Measurements from ENCODE around the gene ACAA2. TPM values are rescaled to one million over a fixed set of nuclear protein-coding genes. Genes with fewer than 3 reads are reported as not detected.

Gene ACAA2
- total and polyA plus RNA-seq, 2 experiments from 2014 or later = 174 to 189 TPM

DNA sequence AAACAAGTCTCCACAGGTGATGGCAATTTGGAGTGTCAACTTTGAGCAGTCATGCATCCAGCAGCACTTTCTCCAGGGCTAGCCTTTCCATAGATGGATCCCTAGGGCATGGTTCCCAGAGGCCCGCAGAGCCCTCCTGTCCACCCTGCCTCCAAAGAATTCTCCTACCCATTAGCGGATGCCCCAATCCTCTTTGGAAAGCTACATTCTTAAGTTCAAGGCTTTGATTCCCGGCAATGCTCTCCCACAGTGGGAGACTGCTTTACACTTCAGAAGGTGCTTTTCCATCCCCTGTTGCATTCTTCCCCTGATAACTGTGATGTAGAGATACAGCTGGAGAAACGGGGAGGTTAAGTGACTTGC lies 61.3 kb downstream of the ACAA2 start:
- Histone ChIP-seq H3K79me2 (no peaks in the 10 kb centered on the region), H3K9me3 (ENCODE audit: low read depth) (no peaks in the 10 kb centered on the region), H3K27me3 (no peaks in the 10 kb centered on the region), H3K9me2 (replicated peaks; ENCODE audit: insufficient read depth) (no peaks in the 10 kb centered on the region), H2AFZ (no peak overlapping the region), H3K27ac (no peak overlapping the region), H3K36me3 (replicated peaks; ENCODE audit: insufficient read depth, low read depth) (no peaks in the 10 kb centered on the region), H3K4me3 (no peak overlapping the region), H3K4me1 (ENCODE audit: insufficient read depth) (no peaks in the 10 kb centered on the region), H3K4me2 (no peak overlapping the region), H4K20me1 (ENCODE audit: insufficient read depth, poor library complexity, severe bottlenecking) (no peaks in the 10 kb centered on the region)
- no peak for DNase-seq (ENCODE audit: low spot score)
- TF ChIP-seq EZH2 (IDR thresholded peaks at IDR 0.05; ENCODE audit: borderline replicate concordance) = no peak
- TF ChIP-seq EZH2phosphoT487 (IDR thresholded peaks at IDR 0.05; ENCODE audit: low read depth, severe bottlenecking, unreplicated experiment) = no peak
- TF ChIP-seq, protein P1, sequence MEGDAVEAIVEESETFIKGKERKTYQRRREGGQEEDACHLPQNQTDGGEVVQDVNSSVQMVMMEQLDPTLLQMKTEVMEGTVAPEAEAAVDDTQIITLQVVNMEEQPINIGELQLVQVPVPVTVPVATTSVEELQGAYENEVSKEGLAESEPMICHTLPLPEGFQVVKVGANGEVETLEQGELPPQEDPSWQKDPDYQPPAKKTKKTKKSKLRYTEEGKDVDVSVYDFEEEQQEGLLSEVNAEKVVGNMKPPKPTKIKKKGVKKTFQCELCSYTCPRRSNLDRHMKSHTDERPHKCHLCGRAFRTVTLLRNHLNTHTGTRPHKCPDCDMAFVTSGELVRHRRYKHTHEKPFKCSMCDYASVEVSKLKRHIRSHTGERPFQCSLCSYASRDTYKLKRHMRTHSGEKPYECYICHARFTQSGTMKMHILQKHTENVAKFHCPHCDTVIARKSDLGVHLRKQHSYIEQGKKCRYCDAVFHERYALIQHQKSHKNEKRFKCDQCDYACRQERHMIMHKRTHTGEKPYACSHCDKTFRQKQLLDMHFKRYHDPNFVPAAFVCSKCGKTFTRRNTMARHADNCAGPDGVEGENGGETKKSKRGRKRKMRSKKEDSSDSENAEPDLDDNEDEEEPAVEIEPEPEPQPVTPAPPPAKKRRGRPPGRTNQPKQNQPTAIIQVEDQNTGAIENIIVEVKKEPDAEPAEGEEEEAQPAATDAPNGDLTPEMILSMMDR (IDR thresholded peaks at IDR 0.05; ENCODE audit: poor library complexity) = no peak
- WGBS (ENCODE audit: low lambda C conversion rate, missing lambda C conversion rate) = 68% methylated on average over 4 of the region's 4 CpGs

DNA sequence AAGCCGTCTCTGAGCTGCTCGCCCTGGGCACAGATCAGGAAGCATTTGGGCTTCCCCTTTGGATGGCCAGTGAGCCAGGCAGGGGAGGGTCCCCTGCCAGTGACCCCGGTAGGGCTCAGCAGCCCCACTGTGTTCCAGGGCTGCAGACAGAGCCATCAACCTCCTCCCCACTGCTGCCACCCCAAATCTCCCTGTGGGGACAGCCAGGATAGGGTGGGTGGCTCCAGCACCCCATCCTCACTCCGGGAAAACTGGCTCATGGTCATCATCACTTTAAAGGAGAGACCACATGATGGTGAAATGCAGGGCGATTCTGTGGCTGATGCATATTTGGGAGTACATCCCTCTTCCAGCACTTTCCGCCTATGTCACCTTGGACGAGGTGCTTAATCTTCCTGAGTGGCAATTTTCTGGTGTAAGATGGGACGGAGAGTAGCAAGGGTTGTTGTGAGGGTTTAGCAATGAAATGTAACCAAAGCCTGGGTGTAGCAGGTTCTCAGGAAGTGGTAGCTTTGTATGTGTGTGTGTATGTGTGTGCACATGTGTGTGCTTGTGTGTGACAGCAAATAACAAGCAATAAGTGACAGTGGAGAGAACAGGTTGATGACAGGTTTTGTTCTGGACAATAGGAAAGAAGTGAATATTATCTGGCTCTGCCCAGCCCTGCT lies 61.8 kb downstream of the ACAA2 start:
- no peaks in the 10 kb centered on the region for H3K27me3 ChIP-seq
- H3K4me1 ChIP-seq (ENCODE audit: insufficient read depth) = no peaks in the 10 kb centered on the region
- no peak overlapping the region for H3K27ac ChIP-seq
- H3K79me2 ChIP-seq = no peaks in the 10 kb centered on the region
- H3K4me3 ChIP-seq = no peak overlapping the region
- H3K36me3 ChIP-seq (replicated peaks; ENCODE audit: insufficient read depth, low read depth) = no peaks in the 10 kb centered on the region
- 92% methylated on average over 8 of the region's 8 CpGs for WGBS (ENCODE audit: low lambda C conversion rate, missing lambda C conversion rate)
- no peaks in the 10 kb centered on the region for H4K20me1 ChIP-seq (ENCODE audit: insufficient read depth, poor library complexity, severe bottlenecking)
- H3K9me2 ChIP-seq (replicated peaks; ENCODE audit: insufficient read depth) = no peaks in the 10 kb centered on the region
- H3K4me2 ChIP-seq = no peak overlapping the region
- no peaks in the 10 kb centered on the region for H3K9me3 ChIP-seq (ENCODE audit: low read depth)
- no peak for DNase-seq (ENCODE audit: low spot score)
- no peak for TF ChIP-seq EZH2phosphoT487 (IDR thresholded peaks at IDR 0.05; ENCODE audit: low read depth, severe bottlenecking, unreplicated experiment)
- no peak for TF ChIP-seq EZH2 (IDR thresholded peaks at IDR 0.05; ENCODE audit: borderline replicate concordance)
- TF ChIP-seq, protein P1 (IDR thresholded peaks at IDR 0.05; ENCODE audit: poor library complexity) = no peak
- H2AFZ ChIP-seq = no peak overlapping the region

DNA sequence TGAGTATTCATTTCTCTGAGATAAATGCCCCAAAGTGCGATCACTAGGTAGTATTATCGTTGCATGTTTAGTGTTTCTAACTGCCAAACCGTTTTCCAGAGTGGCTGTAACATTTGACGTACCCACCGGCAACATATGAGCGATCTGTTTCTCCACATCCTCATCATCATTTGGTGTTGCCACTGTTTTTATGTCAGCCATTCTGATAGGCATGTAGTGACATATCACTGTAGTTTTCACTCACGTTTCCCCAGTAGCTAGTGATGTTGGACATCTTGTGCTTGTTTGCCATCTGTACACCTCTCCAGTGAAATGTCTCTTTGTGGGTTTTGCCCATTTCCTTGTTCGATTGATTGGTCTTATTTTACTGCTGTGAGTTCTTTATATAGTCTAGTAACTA lies 63.8 kb downstream of the ACAA2 start:
- Histone ChIP-seq H3K4me2 (no peak overlapping the region), H3K4me3 (no peak overlapping the region), H3K36me3 (replicated peaks; ENCODE audit: insufficient read depth, low read depth) (no peaks in the 10 kb centered on the region), H4K20me1 (ENCODE audit: insufficient read depth, poor library complexity, severe bottlenecking) (no peaks in the 10 kb centered on the region), H3K9me2 (replicated peaks; ENCODE audit: insufficient read depth) (no peaks in the 10 kb centered on the region), H2AFZ (no peak overlapping the region), H3K79me2 (no peaks in the 10 kb centered on the region), H3K27me3 (no peaks in the 10 kb centered on the region), H3K27ac (no peak overlapping the region), H3K9me3 (ENCODE audit: low read depth) (no peaks in the 10 kb centered on the region), H3K4me1 (ENCODE audit: insufficient read depth) (no peaks in the 10 kb centered on the region)
- WGBS (ENCODE audit: low lambda C conversion rate, missing lambda C conversion rate) = 76% methylated on average over 8 of the region's 8 CpGs
- TF ChIP-seq, protein P1 (IDR thresholded peaks at IDR 0.05; ENCODE audit: poor library complexity) = no peak
- TF ChIP-seq EZH2phosphoT487 (IDR thresholded peaks at IDR 0.05; ENCODE audit: low read depth, severe bottlenecking, unreplicated experiment) (no peak), EZH2 (IDR thresholded peaks at IDR 0.05; ENCODE audit: borderline replicate concordance) (no peak)
- no peak for DNase-seq (ENCODE audit: low spot score)
